HepG2 (cell line): ENCODE measurements around the gene ZNF3. TPM values are rescaled to one million over a fixed set of nuclear protein-coding genes. Genes with fewer than 3 reads are reported as not detected.

Experiments used
- ASH2L ChIP-seq: fragments of 300-600, 200-600 bp; sonication (generic); IDR thresholded peaks from 2 replicates; pipeline ENCODE4 v1.7.0; 2017; ENCODE audit warnings: low read depth, mild to moderate bottlenecking, moderate library complexity, mixed read lengths, low read length; ENCODE audit not compliant: insufficient read length
- ELF4 ChIP-seq: sonication (generic); formaldehyde crosslinking; IDR thresholded peaks from 2 replicates; pipeline ENCODE4 v1.5.0; 2020; ENCODE audit warnings: missing genetic modification reagents, mild to moderate bottlenecking, moderate library complexity, borderline replicate concordance
- FOXC1 ChIP-seq: sonication (generic); formaldehyde crosslinking; IDR thresholded peaks from 2 replicates; pipeline ENCODE4 v1.8.0; 2022; ENCODE audit warnings: mild to moderate bottlenecking, missing genetic modification reagents, borderline replicate concordance
- GMEB2 ChIP-seq: IDR thresholded peaks from 2 replicates; pipeline ENCODE4 v1.6.1; 2016; ENCODE audit warnings: missing biosample characterization, missing genetic modification reagents, low read depth
- HES4 ChIP-seq: sonication (generic); formaldehyde crosslinking; IDR thresholded peaks from 2 replicates; pipeline ENCODE4 v1.9.0; 2021; ENCODE audit warnings: mild to moderate bottlenecking, missing genetic modification reagents, borderline replicate concordance
- HMGA1 ChIP-seq: sonication (generic); formaldehyde crosslinking; conservative IDR thresholded peaks from 2 replicates; pipeline ENCODE4 v1.4.0; 2020; ENCODE audit warnings: missing genetic modification reagents
- HOXA7 ChIP-seq: sonication (generic); formaldehyde crosslinking; IDR thresholded peaks from 2 replicates; pipeline ENCODE4 v1.8.1; 2022; ENCODE audit warnings: mild to moderate bottlenecking, missing genetic modification reagents, moderate library complexity
- IKZF4 ChIP-seq: sonication (generic); formaldehyde crosslinking; IDR thresholded peaks from 2 replicates; pipeline ENCODE4 v1.5.1; 2020; ENCODE audit warnings: borderline replicate concordance, mild to moderate bottlenecking, low read depth, missing genetic modification reagents; ENCODE audit errors: not compliant biosample characterization
- MYNN ChIP-seq: sonication (generic); formaldehyde crosslinking; IDR thresholded peaks from 2 replicates; pipeline ENCODE4 v1.4.0; 2020; ENCODE audit warnings: mild to moderate bottlenecking, low read depth, missing genetic modification reagents
- NFE2 ChIP-seq: sonication (generic); formaldehyde crosslinking; IDR thresholded peaks from 2 replicates; pipeline ENCODE4 v1.4.0; 2020; ENCODE audit warnings: missing genetic modification reagents
- NFYC ChIP-seq: IDR thresholded peaks from 2 replicates; pipeline ENCODE4 v1.6.1; 2016; ENCODE audit warnings: missing genetic modification reagents, missing compliant biosample characterization
- NKX3-1 ChIP-seq: sonication (generic); formaldehyde crosslinking; IDR thresholded peaks from 2 replicates; pipeline ENCODE4 v1.5.0; 2020; ENCODE audit warnings: missing genetic modification reagents
- PATZ1 ChIP-seq: sonication (generic); formaldehyde crosslinking; IDR thresholded peaks from 2 replicates; pipeline ENCODE4 v1.4.0; 2020; ENCODE audit warnings: missing genetic modification reagents
- RFX3 ChIP-seq: IDR thresholded peaks from 2 replicates; pipeline ENCODE4 v1.6.1; 2016; ENCODE audit warnings: missing biosample characterization, missing genetic modification reagents
- SRY ChIP-seq: sonication (generic); formaldehyde crosslinking; IDR thresholded peaks from 2 replicates; pipeline ENCODE4 v1.8.0; 2022; ENCODE audit warnings: mild to moderate bottlenecking, missing genetic modification reagents
- TAF1 ChIP-seq: sonication (generic); formaldehyde crosslinking; IDR thresholded peaks from 2 replicates; pipeline ENCODE4 v1.4.0; 2020; ENCODE audit warnings: missing genetic modification reagents
- TCF7 ChIP-seq: sonication (generic); IDR thresholded peaks from 2 replicates; pipeline ENCODE4 v1.6.1; 2016; ENCODE audit warnings: antibody characterized with exemption, low read depth
- THYN1 ChIP-seq: sonication (generic); formaldehyde crosslinking; IDR thresholded peaks from 2 replicates; pipeline ENCODE4 v1.8.1; 2023; ENCODE audit warnings: low read depth, mild to moderate bottlenecking, moderate library complexity, missing genetic modification reagents, borderline replicate concordance
- TOPORS ChIP-seq: sonication (generic); formaldehyde crosslinking; IDR thresholded peaks from 2 replicates; pipeline ENCODE4 v1.8.0; 2023; ENCODE audit warnings: mild to moderate bottlenecking, missing genetic modification reagents
- WIZ ChIP-seq: sonication (generic); formaldehyde crosslinking; IDR thresholded peaks from 2 replicates; pipeline ENCODE4 v1.5.1; 2020; ENCODE audit warnings: mild to moderate bottlenecking, missing genetic modification reagents
- ZFAT ChIP-seq: sonication (generic); formaldehyde crosslinking; conservative IDR thresholded peaks from 2 replicates; pipeline ENCODE4 v1.8.1; 2023; ENCODE audit warnings: missing genetic modification reagents, inconsistent platforms
- ZFP36L1 ChIP-seq: sonication (generic); formaldehyde crosslinking; IDR thresholded peaks from 2 replicates; pipeline ENCODE4 v1.8.0; 2022; ENCODE audit warnings: mild to moderate bottlenecking, missing genetic modification reagents, moderate library complexity
- ZFX ChIP-seq: sonication (generic); formaldehyde crosslinking; IDR thresholded peaks from 2 replicates; pipeline ENCODE4 v1.4.0; 2020; ENCODE audit warnings: mild to moderate bottlenecking, low read depth, missing genetic modification reagents, moderate library complexity
- ZNF296 ChIP-seq: sonication (generic); formaldehyde crosslinking; conservative IDR thresholded peaks from 2 replicates; pipeline ENCODE4 v1.5.0; 2020; ENCODE audit warnings: mild to moderate bottlenecking, missing genetic modification reagents
- ZNF350 ChIP-seq: sonication (generic); formaldehyde crosslinking; IDR thresholded peaks from 2 replicates; pipeline ENCODE4 v1.4.0; 2020; ENCODE audit warnings: mild to moderate bottlenecking, low read depth, missing genetic modification reagents, borderline replicate concordance
- ZNF549 ChIP-seq: sonication (generic); formaldehyde crosslinking; IDR thresholded peaks from 2 replicates; pipeline ENCODE4 v1.5.0; 2020; ENCODE audit warnings: missing genetic modification reagents
- ZNF672 ChIP-seq: sonication (generic); formaldehyde crosslinking; IDR thresholded peaks from 2 replicates; pipeline ENCODE4 v1.8.1; 2022; ENCODE audit warnings: missing genetic modification reagents
- ZNF773 ChIP-seq: sonication (generic); formaldehyde crosslinking; IDR thresholded peaks from 2 replicates; pipeline ENCODE4 v1.4.0; 2020; ENCODE audit warnings: missing genetic modification reagents, borderline replicate concordance
- polyA plus RNA-seq, 8 experiments: library from polyadenylated mRNA; depleted of rRNA in 3 of 8; stranded (reverse) in 7 of 8; unstranded in 1 of 8; fragments of >200 nt; fragmentation: Illumina TruSeq in 4 of 8; extraction: Trizol in 4 of 8; gene quantifications; 2 replicates each; pipeline versions ENCODE4 v1.2.1 to v1.2.3, GENCODE V29; 2011 to 2016; ENCODE audit warnings: low read depth in 4 of 8, missing spikeins in 1 of 8, mixed read lengths in 1 of 8; ENCODE audit not compliant: insufficient read depth in 1 of 8
- total RNA-seq, 5 experiments: library from RNA; depleted of rRNA; stranded (reverse); fragments of >200 nt; fragmentation: Illumina TruSeq; extraction: Trizol; gene quantifications; 2 replicates each; pipeline ENCODE4 v1.2.3, GENCODE V29; 2016; ENCODE audit warnings: low read depth in 1 of 5

The ZNF3 gene
- total and polyA plus RNA-seq, 2 of the 13 experiments (the other 11 are each of a cell fraction or from before 2014, with no cell fraction given), result 33.7 to 56.9 TPM

- TF ChIP-seq GMEB2 (CRISPR knock-in tag), result peak; percentile 63
- TF ChIP-seq ZNF296 (CRISPR knock-in tag), result peak; percentile 88
- TF ChIP-seq SRY (CRISPR knock-in tag), result peak; percentile 96; the same call in 1 of the 2 replicates
- peak; percentile 94 for TF ChIP-seq NKX3-1 (CRISPR knock-in tag)
- TF ChIP-seq ZNF549 (CRISPR knock-in tag), result no peak
- TF ChIP-seq RFX3 (CRISPR knock-in tag), result no peak
- TF ChIP-seq WIZ (CRISPR knock-in tag), result no peak; the same call in 1 of the 2 replicates
- peak; percentile 97; the same call in 1 of the 2 replicates for TF ChIP-seq ZFP36L1 (CRISPR knock-in tag)
- TF ChIP-seq ZNF350 (CRISPR knock-in tag), result no peak
- TF ChIP-seq HOXA7, result 0 out of 2 replicates have a peak, but pooled peaks have one; percentile 56
- TF ChIP-seq NFYC, result peak; percentile 52
- 0 out of 2 replicates have a peak, but pooled peaks have one; percentile 88 for TF ChIP-seq MYNN (CRISPR knock-in tag)
- TF ChIP-seq HES4 (CRISPR knock-in tag), result peak; percentile 86
- no peak for TF ChIP-seq THYN1 (CRISPR knock-in tag)
- TF ChIP-seq IKZF4 (CRISPR knock-in tag), result peak; percentile 97
- no peak for TF ChIP-seq ZFAT (CRISPR knock-in tag)
- TF ChIP-seq ZNF773 (CRISPR knock-in tag), result peak; percentile 96
- TF ChIP-seq TCF7, result no peak
- no peak for TF ChIP-seq ZNF672 (CRISPR knock-in tag)
- no peak for TF ChIP-seq TOPORS (CRISPR knock-in tag)
- peak; percentile 89; the same call in 1 of the 2 replicates for TF ChIP-seq FOXC1 (CRISPR knock-in tag)
- peak; percentile 89 for TF ChIP-seq TAF1 (CRISPR knock-in tag)
- TF ChIP-seq HMGA1 (CRISPR knock-in tag), result no peak
- TF ChIP-seq ELF4, result no peak
- 0 out of 2 replicates have a peak, but pooled peaks have one; percentile 51 for TF ChIP-seq PATZ1 (CRISPR knock-in tag)
- TF ChIP-seq ZFX, result peak; percentile 97
- TF ChIP-seq ASH2L, result peak; percentile 89
- no peak for TF ChIP-seq NFE2 (CRISPR knock-in tag)
Measured at GRCh38 chr7:100088621-100089457, 7.3 kb upstream of the ZNF3 start, which contains the start of gene COPS6 (continued).
